HG03520 (cell line): ENCODE data around the gene PSAP.

Source experiments
- ATAC-seq: cut with Tn5 transposase; IDR thresholded peaks from one replicate; pipeline ENCODE4 v1.9.1; 2021; ENCODE audit warnings: mild to moderate bottlenecking, moderate library complexity; ENCODE audit not compliant: unreplicated experiment

The PSAP gene

DNA sequence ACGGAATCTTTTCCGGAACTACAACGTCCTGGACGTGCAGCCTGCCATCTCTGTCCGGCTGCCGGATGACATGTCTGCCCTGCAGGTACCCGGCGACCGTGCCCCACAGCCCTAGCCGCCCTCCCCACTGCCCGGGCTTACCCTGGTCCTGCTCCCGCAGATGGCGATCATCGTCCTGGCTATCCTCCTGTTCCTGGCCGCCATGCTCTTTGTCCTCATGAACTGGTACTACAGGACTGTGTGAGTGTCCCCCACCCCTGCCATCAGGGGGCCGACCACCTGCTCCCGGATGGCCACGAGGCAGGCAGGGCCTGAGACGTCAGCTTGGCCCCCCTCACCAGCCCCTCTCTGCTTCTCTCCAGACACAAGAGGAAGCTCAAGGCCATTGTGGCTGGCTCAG lies 39.7 kb downstream of the PSAP start:
- no peak for ATAC-seq

DNA sequence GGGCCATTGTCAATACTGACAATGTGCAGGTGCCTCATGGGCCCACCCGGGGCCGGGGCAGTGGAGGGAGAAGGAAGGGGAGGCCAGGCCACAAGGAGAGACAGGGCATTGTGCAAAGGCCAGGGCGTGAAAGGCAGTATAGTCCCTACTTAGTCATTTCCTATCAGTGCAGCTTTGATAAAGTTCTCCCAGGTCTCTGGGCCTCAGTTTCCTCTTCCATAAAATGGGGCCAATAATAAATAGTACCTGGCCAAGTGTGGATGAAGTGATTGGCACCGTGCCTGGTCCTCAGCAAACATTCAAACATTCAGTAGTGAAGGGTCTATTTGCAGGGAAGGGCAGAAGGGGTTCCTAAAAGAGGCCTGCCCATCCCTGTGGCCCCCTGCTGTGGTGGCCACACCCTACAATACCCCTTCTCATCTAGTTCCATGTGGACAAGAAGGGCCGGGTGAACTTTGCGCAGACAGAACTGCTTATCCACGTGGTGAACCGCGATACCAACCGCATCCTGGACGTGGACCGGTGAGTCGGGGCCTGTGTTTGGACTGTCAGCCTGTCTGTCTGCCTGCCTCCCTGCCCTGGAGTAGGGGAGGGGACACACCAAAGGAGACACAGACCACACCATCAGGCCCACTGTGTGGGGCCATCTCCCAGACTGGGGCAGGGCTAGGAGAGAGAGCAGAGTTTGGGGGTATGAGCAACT lies 40.9 kb downstream of the PSAP start:
- no peak for ATAC-seq

DNA sequence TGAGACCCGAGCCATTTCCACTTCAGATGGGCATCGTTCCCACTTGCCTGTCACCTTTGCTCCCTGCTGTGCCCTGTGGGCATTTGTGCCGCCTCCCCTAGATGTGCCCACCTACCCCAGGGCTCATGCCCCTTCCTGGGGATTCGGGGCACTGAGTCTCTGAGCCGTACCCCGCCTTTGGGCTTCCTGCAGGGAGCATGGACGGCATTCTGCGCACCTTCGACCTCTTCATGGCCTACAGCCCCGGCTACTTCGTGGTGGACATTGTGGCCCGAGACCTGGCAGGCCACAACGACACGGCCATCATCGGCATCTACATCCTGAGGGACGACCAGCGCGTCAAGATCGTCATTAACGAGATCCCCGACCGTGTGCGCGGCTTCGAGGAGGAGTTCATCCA lies 41.4 kb downstream of the PSAP start:
- ATAC-seq: no peak

DNA sequence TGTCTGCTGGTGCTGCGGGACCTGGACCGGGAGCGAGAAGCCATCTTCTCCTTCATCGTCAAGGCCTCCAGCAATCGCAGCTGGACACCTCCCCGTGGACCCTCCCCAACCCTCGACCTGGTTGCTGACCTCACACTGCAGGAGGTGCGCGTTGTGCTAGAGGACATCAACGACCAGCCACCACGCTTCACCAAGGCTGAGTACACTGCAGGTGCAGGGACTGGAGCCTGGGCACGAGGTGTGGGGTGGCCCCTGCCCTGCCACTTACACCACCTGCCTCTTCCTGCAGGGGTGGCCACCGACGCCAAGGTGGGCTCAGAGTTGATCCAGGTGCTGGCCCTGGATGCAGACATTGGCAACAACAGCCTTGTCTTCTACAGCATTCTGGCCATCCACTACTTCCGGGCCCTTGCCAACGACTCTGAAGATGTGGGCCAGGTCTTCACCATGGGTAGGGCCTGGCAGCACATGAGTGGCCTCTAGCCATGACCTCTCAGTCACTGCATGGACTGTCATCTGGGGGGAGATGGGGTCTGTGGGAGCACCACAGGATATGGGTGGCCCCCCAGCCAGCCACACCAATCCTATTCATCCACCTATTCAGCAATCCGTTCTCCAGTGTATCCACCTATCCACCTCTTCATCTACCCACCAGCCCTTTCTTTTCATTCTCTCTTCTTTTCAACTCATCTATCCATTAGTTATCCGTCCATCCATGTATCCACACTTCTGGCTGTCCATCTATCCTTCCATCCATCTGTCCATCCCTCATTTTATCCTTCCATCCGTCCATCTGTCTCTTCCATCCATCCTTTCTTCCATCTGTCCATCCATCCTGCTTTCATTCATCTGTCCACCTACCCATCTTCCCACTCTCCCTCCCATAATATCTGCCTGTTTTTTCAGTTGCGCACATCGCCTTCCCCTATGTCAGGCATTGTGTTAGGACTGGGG lies 43.2 kb downstream of the PSAP start:
- no peak for ATAC-seq

DNA sequence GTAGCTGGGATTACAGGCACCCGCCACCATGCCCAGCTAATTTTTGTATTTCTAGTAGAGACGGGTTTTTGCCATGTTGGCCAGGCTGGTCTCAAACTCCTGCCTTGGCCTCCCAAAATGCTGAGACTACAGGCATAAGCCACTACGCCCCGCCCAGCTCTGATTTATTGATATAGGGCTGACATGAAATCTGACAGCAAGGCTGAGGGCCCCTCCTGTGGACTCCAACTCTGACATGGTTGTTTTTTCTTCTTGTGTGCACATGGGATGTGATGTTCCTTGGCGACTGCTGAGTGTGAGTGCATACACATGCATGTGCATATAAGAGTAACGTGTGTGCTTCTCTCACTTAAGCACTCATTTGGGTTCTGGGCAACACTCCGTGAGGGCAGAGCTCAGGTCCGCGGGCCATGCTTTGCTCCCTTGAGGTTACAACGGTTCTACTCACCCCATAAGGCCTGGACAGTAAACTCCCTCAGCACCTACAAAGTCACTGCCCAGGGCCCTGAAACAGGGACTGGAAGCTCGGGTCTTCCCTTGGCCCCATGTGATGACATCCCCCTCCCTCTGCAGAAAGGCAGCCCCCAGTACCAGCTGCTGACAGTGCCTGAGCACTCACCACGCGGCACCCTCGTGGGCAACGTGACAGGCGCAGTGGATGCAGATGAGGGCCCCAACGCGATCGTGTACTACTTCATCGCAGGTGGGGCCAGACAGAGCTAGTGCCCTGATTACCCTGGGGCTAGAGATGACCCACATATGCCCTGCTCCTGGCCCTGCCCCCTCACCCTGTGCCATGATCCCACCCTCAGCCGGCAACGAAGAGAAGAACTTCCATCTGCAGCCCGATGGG lies 44.1 kb downstream of the PSAP start:
- no peak for ATAC-seq

DNA sequence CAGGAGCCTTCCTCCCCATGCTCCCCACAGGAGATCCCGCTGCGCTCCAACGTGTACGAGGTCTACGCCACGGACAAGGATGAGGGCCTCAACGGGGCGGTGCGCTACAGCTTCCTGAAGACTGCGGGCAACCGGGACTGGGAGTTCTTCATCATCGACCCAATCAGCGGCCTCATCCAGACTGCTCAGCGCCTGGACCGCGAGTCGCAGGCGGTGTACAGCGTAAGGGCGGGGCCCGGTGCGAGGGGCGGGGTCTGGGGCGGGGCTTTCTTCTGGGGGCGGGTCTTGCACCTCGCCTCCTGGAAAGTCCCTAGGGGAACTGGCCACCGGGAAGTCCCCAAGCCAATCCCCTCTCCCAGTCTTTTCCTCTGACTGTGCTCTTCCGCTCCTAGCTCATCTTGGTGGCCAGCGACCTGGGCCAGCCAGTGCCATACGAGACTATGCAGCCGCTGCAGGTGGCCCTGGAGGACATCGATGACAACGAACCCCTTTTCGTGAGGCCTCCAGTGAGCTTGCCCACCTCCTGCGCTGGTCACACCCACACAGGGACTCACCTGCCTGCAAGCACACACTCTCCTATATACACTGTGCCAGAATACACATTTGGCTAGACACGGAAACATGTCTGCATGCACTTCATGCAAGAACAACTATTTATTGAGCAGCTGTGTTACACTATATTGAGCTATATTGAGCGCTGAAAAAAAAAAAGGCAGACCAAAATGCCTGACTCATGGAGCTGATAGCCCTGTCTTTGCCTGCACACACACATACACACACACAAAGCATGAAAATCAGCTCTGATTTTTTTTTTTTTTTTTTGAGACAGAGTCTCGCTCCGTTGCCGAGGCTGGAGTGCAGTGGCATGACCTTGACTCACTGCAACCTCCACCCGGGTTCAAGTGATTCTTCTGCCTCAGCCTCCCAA lies 45.0 kb downstream of the PSAP start:
- no peak for ATAC-seq

DNA sequence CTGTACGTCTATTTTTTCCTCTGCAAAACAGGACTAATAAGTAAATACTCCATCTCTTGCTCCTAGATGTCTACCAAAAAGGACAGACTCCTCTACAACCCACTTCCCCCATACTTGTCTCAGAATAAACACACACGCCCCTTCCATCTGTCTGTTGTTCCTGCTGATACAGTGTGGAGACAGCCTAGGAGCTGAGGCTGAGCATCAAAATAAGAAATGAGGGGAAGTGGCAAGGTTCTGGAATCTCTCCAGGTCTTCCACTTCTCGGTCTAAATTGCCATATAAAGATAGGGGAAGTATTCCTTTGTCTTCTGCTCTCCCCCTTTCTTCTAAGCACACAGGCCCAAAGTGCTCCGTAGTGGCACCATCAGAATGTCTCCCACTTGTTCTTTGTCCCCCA lies 47.0 kb downstream of the PSAP start:
- ATAC-seq: no peak

DNA sequence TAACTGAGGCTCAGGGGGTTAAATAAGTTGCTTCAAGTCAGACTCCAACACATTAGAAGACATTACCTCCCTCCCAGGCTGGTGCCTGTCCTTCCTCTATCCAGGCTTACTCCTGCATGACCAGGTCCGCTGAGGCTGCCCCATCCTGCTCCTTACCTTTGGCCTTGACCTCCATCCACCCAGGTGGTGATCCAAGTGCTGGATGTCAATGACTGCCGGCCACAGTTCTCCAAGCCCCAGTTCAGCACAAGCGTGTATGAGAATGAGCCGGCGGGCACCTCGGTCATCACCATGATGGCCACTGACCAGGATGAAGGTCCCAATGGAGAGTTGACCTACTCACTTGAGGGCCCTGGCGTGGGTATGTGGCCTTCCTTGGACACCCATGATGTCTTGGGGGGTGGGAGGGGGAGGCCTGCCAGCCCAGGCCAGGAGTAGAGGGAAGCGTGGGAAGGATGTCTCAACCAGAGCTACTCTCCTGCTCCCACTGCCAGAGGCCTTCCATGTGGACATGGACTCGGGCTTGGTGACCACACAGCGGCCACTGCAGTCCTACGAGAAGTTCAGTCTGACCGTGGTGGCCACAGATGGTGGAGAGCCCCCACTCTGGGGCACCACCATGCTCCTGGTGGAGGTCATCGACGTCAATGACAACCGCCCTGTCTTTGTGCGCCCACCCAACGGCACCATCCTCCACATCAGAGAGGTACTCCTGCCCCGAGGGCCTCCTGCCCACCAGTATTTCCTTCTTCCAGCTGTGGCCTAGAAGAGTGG lies 48.1 kb downstream of the PSAP start:
- no peak for ATAC-seq

DNA sequence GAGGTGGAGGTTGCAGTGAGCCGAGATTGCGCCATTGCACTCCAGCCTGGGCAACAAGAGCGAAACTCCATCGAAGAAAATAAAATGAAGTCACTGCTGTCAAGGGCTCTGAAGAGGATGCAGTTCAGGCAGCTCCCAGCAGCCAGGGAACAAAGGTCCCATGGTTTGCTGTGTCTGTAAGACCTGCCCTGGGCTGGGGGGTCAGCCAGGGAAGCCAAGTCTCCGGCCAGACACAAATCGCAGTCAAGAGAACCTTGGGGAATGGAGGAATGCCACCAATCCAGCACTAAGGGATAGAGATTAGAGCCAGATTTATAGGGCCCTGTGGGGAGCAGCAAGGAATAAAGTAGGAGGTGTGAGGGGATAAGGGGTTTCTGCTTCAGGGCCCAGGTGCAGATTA lies 48.8 kb downstream of the PSAP start:
- ATAC-seq: no peak

DNA sequence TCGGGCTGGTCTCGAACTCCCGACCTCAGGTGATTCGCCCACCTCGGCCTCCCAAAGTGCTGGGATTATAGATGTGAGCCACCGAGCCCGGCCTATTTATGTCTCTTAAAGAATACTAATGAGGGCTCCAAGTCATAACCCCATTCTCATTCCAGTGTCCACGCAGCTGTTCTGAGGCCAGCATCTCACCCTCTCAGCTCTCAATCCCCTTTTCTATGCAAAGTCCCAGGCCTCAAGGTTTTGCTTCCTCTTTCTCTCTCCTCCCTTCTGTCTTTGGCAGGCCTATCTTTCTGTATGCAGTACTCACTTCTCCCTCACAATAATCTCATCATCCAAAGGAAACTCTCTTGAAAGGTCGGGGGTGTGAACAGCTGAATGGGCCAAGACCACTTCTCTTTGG lies 49.7 kb downstream of the PSAP start:
- peak; percentile 76 for ATAC-seq

DNA sequence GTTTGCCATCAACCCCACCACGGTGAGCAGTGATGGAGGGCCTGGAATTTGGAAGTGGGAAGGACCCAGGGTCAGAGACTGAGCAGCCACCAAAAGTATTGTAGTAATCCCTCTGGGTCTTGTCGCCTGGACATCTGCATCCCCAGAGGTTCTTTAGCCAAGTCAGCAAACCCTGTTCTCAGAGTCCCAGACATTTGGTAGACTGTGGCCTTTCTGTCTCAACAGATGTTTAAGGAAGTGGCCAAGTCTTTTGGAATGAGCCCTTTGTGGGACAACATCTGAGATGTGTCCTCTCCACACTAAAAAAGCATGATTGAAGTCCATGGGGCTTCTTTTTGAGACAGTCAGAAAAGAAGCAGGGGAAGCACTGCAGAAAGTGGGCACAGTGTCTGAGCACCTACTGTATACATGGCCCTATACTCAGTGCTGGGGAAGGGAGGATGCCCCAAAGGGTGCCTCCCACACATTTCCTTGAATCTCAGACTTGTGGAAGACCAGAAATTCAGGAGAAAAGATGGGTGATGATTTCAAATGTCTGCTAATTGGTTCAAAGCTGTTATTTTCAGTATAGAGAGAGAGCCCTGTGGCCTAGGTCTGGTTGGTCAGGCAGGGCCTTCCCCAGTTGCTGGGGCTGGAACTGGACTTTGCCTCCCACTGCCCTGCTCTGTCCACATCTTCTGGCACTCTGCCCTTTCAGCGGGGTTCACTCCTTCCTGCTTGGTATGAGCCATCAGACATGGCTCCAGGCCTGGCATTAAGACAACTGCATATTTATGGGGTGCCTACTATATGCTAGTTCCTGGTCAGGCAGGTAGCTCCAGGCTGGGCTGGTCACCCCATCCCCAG lies 51.2 kb downstream of the PSAP start:
- no peak for ATAC-seq

DNA sequence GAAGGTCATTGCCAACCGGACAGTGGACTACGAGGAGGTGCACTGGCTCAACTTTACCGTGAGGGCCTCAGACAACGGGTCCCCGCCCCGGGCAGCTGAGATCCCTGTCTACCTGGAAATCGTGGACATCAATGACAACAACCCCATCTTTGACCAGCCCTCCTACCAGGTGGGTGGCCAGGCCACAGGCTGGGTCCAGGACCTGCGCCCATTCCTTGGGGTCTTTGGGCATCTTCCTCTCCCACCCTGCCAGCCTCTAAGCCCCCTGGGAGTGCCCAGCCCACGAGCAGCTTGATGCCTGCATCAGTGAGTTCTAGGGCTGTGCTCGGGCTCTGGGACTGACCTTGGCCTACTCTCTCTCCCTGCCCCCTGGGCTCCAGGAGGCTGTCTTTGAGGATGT lies 51.9 kb downstream of the PSAP start:
- no peak for ATAC-seq

DNA sequence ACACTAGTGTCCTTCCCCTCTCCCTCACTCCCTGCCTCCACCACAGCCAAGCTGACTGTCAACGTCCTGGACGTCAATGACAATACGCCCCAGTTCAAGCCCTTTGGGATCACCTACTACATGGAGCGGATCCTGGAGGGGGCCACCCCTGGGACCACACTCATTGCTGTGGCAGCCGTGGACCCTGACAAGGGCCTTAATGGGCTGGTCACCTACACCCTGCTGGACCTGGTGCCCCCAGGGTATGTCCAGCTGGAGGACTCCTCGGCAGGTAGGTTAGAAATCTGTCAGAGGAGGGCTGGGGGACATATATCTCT lies 52.8 kb downstream of the PSAP start:
- ATAC-seq: no peak

DNA sequence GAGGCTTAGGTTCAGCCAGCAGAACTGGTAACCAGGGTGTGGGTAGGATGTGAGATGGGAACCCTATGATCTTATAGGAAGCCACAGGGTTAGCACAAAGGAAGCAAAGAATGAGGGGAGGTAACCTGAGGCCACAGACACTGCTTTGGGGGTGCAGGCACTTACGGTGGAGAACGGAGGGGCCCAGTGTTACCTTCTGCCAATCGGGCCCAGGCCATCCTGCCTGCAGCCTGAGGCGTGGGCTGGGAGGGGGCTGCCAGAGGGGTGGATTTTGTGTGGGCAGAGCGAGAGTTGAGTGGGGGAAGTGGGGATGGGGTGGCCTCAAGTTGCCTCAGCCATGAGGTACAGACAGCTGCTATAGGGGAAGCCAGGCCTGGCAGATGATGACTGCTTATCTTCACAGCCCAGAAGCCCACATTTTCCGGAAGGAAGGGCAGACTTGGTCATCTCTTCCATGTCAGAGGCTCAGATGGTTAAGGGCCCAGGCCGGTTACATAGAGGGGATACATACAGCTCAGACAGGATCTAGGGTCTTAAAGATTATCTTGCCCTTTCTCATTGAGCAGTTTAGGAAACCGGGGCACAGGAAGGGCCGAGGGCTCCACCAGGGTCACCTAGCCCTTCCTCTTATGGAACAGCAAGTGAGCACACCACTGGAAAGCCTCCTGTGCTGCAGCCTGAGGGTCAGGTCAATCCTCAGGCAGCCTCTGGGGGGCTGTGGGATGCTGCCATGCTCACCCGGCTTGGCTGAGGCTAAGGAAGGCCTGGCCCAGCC lies 53.3 kb downstream of the PSAP start:
- ATAC-seq: no peak

DNA sequence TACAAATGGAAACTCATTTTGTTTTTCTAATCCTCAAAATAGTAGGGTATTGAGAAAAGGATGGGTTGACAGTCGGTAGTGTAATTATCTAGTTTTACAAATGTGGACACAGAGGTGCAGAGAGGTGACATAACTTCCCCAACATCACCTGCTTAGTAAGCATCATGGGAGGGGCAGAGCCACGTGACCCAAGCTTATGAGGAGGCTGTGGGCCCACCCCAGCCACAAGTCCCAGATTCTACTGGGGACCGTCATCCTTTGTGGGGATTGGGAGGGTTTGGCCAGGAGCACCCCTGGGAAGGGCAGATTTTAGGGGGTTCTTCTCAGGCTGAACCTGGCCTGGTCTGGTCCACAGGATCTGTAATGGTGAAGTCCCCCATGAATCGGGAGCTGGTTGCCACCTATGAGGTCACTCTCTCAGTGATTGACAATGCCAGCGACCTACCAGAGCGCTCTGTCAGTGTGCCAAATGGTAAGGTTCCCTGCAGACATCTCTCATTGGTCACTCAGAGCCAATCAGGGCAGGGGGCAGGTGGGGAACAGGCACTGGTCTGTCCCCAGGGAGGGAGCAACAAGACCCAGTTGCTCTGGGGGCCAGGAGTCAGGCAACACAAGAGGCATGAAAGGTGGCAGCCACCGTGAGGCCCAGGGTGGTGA lies 54.2 kb downstream of the PSAP start:
- ATAC-seq: no peak

DNA sequence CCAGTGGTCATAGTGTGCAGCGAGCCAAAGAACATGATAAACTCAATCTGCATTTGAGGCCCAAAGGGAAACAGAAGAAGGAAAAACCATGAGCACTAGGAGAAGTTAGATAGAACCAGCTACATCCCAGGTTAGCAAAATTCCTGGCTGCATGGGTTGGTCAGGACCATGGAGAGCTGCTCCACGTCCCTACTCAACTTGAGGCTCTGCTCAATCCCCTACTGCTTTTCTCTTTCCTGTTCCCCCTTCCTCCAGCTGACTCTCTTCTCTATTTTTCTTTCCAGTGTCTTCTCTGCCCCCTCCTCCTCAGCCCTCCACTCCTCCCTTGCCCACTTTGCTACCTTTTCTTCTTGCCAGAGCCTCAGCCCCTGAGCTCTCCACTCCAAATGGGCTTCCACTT lies 55.8 kb downstream of the PSAP start:
- no peak for ATAC-seq

DNA sequence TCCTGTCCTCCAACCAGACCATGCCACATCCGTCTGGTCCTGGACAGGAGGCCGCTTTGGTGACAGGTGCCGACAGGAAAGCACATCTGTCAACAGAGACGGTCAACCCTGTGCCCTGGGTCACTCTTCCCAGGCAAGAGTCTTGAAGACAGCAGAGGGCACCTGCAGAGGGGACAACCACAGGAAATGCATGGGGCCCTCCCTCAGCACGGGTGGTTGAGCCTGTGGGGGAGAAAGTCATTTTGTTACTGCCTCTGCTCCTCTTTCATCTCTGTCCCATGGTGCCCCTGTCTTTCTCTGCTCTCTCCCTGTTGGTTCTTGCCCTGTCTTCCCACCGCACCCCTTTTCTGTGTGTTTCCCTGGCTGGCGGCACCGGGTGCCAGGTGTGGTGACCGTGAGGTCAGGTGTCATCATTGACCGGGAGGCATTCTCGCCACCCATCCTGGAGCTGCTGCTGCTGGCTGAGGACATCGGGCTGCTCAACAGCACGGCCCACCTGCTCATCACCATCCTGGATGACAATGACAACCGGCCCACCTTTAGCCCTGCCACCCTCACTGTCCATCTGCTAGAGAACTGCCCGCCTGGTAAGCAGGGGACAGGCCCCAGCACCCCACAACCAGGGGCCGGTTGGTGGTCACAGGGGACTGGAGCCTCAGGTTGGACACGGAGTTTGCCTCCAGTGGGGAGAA lies 60.2 kb downstream of the PSAP start:
- ATAC-seq: no peak
